ENCODE results near the gene TUBA4A.

TUBA4A gene

GRCh38 chr2:219292616-219293015 lies 38.9 kb upstream of the TUBA4A start:
- ChIA-PET CTCF (interaction anchor here (1.0 to 12.0 kb wide), 7 partner anchors 13 to 133 kb away, joined by 4 to 336 read pairs (median 13); partner anchors contain the start of genes ANKZF1, ATG9A, CNPPD1 and DNAJB2), POLR2A (interaction anchor here (1.3 kb wide), 1 partner anchor 12 kb away, joined by 4 read pairs; no protein-coding TSS in a partner anchor)
- TF ChIP-seq CTCF (IDR thresholded peaks at IDR 0.05; ENCODE audit: control extremely low read depth, extremely low read depth, low read depth, missing control alignments), result no peak
- no peak for DNase-seq (ENCODE audit: extremely low spot score)

- POLR2A ChIA-PET, result interaction anchor here (0.7 to 1.3 kb wide), 3 partner anchors 11 to 116 kb away, joined by 3 to 4 read pairs (median 3); partner anchors contain the start of gene CNPPD1
- CTCF ChIA-PET, result interaction anchor here (1.0 to 12.0 kb wide), 5 partner anchors 13 to 132 kb away, joined by 4 to 336 read pairs (median 116); partner anchors contain the start of genes CNPPD1, DNAJB2, SLC23A3 and TUBA4A
- no peak for TF ChIP-seq CTCF (IDR thresholded peaks at IDR 0.05; ENCODE audit: control extremely low read depth, extremely low read depth, low read depth, missing control alignments)
- DNase-seq (ENCODE audit: extremely low spot score), result no peak
Measured at GRCh38 chr2:219291910-219292490, 38.3 kb upstream of the TUBA4A start.

GRCh38 chr2:219291394-219291793 lies 37.7 kb upstream of the TUBA4A start:
- CTCF ChIA-PET, result interaction anchor here (1.4 to 12.0 kb wide), 4 partner anchors 8 to 118 kb away, joined by 5 to 336 read pairs (median 140); partner anchors contain the start of genes CNPPD1, DNAJB2, SLC23A3 and TUBA4A
- no peak for DNase-seq (ENCODE audit: extremely low spot score)
- no peak for TF ChIP-seq CTCF (IDR thresholded peaks at IDR 0.05; ENCODE audit: control extremely low read depth, extremely low read depth, low read depth, missing control alignments)
- POLR2A ChIA-PET, result interaction anchor here (0.7 to 1.3 kb wide), 3 partner anchors 10 to 115 kb away, joined by 3 to 4 read pairs (median 3); partner anchors contain the start of gene CNPPD1

GRCh38 chr2:219290381-219291171 lies 36.9 kb upstream of the TUBA4A start:
- CTCF ChIA-PET, result interaction anchor here (0.6 to 12.0 kb wide), 5 partner anchors 9 to 131 kb away, joined by 3 to 336 read pairs (median 116); partner anchors contain the start of genes CNPPD1, DNAJB2, SLC23A3 and TUBA4A
- TF ChIP-seq CTCF (IDR thresholded peaks at IDR 0.05; ENCODE audit: control extremely low read depth, extremely low read depth, low read depth, missing control alignments), result no peak
- no peak for DNase-seq (ENCODE audit: extremely low spot score)
- POLR2A ChIA-PET, result no interaction called here

- TF ChIP-seq CTCF (IDR thresholded peaks at IDR 0.05; ENCODE audit: control extremely low read depth, extremely low read depth, low read depth, missing control alignments), result no peak
- no peak for DNase-seq (ENCODE audit: extremely low spot score)
- CTCF ChIA-PET, result interaction anchor here (1.4 to 12.0 kb wide), 3 partner anchors 10 to 117 kb away, joined by 5 to 336 read pairs (median 164); partner anchors contain the start of genes CNPPD1, DNAJB2 and SLC23A3
- POLR2A ChIA-PET, result interaction anchor here (1.4 kb wide), 1 partner anchor 11 kb away, joined by 3 read pairs; the partner anchor contains the start of gene DNAJB2
Measured at GRCh38 chr2:219289537-219290361, 36.0 kb upstream of the TUBA4A start.
